ENCODE results near the gene DPYSL5. TPM values are rescaled to one million over a fixed set of nuclear protein-coding genes. Genes with fewer than 3 reads are reported as not detected.

The DPYSL5 gene
- total and polyA plus RNA-seq, 9 of the 15 experiments (the other 6 are each of a cell fraction or from before 2014, with no cell fraction given) = 0.06 TPM; not detected in 8

- TF ChIP-seq, protein P1, sequence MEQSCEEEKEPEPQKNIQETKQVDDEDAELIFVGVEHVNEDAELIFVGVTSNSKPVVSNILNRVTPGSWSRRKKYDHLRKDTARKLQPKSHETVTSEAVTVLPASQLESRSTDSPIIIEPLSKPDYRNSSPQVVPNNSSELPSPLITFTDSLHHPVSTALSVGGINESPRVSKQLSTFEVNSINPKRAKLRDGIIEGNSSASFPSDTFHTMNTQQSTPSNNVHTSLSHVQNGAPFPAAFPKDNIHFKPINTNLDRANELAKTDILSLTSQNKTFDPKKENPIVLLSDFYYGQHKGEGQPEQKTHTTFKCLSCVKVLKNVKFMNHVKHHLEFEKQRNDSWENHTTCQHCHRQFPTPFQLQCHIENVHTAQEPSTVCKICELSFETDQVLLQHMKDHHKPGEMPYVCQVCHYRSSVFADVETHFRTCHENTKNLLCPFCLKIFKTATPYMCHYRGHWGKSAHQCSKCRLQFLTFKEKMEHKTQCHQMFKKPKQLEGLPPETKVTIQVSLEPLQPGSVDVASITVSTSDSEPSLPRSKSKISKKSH (CRISPR knock-in tag; IDR thresholded peaks at IDR 0.05) = no peak
- no peak for TF ChIP-seq NFE2L1 (tag; IDR thresholded peaks at IDR 0.05; ENCODE audit: borderline replicate concordance, low read depth)
- no peak for TF ChIP-seq ZNF551 (CRISPR knock-in tag; IDR thresholded peaks at IDR 0.05)
- no peak for TF ChIP-seq GATA2 (CRISPR knock-in tag; IDR thresholded peaks at IDR 0.05)
- TF ChIP-seq ZNF764 (CRISPR knock-in tag; IDR thresholded peaks at IDR 0.05; ENCODE audit: low read depth) = no peak
- TF ChIP-seq CBX1 (IDR thresholded peaks at IDR 0.05; ENCODE audit: low read depth) = no peak
- TF ChIP-seq, protein P2, sequence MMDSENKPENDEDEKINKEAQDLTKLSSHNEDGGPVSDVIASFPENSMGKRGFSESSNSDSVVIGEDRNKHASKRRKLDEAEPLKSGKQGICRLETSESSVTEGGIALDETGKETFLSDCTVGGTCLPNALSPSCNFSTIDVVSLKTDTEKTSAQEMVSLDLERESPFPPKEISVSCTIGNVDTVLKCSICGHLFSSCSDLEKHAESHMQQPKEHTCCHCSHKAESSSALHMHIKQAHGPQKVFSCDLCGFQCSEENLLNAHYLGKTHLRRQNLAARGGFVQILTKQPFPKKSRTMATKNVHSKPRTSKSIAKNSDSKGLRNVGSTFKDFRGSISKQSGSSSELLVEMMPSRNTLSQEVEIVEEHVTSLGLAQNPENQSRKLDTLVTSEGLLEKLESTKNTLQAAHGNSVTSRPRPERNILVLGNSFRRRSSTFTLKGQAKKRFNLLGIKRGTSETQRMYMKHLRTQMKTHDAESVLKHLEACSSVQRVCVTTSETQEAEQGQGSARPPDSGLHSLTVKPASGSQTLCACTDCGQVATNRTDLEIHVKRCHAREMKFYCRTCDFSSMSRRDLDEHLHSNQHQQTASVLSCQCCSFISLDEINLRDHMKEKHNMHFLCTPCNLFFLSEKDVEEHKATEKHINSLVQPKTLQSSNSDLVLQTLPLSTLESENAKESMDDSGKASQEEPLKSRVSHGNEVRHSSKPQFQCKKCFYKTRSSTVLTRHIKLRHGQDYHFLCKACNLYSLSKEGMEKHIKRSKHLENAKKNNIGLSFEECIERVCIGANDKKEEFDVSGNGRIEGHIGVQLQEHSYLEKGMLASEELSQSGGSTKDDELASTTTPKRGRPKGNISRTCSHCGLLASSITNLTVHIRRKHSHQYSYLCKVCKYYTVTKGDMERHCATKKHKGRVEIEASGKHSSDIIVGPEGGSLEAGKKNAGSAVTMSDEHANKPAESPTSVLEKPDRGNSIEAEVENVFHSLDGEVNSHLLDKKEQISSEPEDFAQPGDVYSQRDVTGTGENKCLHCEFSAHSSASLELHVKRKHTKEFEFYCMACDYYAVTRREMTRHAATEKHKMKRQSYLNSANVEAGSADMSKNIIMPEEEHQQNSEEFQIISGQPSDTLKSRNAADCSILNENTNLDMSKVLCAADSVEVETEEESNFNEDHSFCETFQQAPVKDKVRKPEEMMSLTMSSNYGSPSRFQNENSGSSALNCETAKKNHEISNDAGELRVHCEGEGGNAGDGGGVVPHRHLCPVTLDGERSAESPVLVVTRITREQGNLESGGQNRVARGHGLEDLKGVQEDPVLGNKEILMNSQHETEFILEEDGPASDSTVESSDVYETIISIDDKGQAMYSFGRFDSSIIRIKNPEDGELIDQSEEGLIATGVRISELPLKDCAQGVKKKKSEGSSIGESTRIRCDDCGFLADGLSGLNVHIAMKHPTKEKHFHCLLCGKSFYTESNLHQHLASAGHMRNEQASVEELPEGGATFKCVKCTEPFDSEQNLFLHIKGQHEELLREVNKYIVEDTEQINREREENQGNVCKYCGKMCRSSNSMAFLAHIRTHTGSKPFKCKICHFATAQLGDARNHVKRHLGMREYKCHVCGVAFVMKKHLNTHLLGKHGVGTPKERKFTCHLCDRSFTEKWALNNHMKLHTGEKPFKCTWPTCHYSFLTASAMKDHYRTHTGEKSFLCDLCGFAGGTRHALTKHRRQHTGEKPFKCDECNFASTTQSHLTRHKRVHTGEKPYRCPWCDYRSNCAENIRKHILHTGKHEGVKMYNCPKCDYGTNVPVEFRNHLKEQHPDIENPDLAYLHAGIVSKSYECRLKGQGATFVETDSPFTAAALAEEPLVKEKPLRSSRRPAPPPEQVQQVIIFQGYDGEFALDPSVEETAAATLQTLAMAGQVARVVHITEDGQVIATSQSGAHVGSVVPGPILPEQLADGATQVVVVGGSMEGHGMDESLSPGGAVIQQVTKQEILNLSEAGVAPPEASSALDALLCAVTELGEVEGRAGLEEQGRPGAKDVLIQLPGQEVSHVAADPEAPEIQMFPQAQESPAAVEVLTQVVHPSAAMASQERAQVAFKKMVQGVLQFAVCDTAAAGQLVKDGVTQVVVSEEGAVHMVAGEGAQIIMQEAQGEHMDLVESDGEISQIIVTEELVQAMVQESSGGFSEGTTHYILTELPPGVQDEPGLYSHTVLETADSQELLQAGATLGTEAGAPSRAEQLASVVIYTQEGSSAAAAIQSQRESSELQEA (IDR thresholded peaks at IDR 0.05; ENCODE audit: low read depth) = no peak
- TF ChIP-seq EHMT2 (IDR thresholded peaks at IDR 0.05) = peak; percentile 98
- TF ChIP-seq, protein P3, sequence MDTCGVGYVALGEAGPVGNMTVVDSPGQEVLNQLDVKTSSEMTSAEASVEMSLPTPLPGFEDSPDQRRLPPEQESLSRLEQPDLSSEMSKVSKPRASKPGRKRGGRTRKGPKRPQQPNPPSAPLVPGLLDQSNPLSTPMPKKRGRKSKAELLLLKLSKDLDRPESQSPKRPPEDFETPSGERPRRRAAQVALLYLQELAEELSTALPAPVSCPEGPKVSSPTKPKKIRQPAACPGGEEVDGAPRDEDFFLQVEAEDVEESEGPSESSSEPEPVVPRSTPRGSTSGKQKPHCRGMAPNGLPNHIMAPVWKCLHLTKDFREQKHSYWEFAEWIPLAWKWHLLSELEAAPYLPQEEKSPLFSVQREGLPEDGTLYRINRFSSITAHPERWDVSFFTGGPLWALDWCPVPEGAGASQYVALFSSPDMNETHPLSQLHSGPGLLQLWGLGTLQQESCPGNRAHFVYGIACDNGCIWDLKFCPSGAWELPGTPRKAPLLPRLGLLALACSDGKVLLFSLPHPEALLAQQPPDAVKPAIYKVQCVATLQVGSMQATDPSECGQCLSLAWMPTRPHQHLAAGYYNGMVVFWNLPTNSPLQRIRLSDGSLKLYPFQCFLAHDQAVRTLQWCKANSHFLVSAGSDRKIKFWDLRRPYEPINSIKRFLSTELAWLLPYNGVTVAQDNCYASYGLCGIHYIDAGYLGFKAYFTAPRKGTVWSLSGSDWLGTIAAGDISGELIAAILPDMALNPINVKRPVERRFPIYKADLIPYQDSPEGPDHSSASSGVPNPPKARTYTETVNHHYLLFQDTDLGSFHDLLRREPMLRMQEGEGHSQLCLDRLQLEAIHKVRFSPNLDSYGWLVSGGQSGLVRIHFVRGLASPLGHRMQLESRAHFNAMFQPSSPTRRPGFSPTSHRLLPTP (IDR thresholded peaks at IDR 0.05; ENCODE audit: borderline replicate concordance, extremely low read depth, insufficient read length) = no peak
- TF ChIP-seq, protein P4, sequence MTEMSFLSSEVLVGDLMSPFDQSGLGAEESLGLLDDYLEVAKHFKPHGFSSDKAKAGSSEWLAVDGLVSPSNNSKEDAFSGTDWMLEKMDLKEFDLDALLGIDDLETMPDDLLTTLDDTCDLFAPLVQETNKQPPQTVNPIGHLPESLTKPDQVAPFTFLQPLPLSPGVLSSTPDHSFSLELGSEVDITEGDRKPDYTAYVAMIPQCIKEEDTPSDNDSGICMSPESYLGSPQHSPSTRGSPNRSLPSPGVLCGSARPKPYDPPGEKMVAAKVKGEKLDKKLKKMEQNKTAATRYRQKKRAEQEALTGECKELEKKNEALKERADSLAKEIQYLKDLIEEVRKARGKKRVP (CRISPR knock-in tag; IDR thresholded peaks at IDR 0.05) = no peak
- TF ChIP-seq RBM22 (IDR thresholded peaks at IDR 0.05; ENCODE audit: low read depth, low read length, poor library complexity, severe bottlenecking) = no peak
- 0 out of 2 replicates have a peak, but pooled peaks have one; percentile 10 for TF ChIP-seq ZNF311 (CRISPR knock-in tag; IDR thresholded peaks at IDR 0.05)
Observed at GRCh38 chr2:26838121-26838906, 9.6 kb upstream of the DPYSL5 start (continued).

All from K562 (cell line).